Measurements from ENCODE around the gene ALDH3B1.

Gene ALDH3B1

GRCh38 chr11:67999201-67999629, 10.9 kb upstream of the ALDH3B1 start:
- TF ChIP-seq, protein P1, sequence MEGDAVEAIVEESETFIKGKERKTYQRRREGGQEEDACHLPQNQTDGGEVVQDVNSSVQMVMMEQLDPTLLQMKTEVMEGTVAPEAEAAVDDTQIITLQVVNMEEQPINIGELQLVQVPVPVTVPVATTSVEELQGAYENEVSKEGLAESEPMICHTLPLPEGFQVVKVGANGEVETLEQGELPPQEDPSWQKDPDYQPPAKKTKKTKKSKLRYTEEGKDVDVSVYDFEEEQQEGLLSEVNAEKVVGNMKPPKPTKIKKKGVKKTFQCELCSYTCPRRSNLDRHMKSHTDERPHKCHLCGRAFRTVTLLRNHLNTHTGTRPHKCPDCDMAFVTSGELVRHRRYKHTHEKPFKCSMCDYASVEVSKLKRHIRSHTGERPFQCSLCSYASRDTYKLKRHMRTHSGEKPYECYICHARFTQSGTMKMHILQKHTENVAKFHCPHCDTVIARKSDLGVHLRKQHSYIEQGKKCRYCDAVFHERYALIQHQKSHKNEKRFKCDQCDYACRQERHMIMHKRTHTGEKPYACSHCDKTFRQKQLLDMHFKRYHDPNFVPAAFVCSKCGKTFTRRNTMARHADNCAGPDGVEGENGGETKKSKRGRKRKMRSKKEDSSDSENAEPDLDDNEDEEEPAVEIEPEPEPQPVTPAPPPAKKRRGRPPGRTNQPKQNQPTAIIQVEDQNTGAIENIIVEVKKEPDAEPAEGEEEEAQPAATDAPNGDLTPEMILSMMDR (conservative IDR thresholded peaks at IDR 0.05) = no peak
- no peak overlapping the region for H3K27ac ChIP-seq

DNA sequence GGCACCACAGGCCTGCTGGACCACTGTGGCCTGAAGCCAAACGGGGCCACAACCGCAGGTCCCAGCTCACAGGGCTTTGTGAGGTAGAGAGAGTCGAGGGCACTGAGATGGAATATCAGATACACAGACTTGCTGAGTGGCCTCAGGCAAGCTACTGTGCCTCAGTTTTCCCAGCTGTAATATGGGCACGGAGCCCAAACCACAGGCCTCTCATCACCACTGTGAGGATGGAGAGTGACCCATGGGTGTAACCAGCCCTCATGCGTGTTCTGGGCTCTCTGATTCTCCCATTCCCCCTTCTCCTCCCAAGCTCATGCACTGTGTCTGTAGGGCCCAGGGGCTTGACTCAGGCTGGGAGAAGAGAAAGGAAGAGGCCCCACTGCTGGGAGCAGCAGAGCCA, 10.4 kb upstream of the ALDH3B1 start:
- TF ChIP-seq, protein P1 (conservative IDR thresholded peaks at IDR 0.05) = no peak
- H3K27ac ChIP-seq = no peak overlapping the region

- TF ChIP-seq, protein P1 (conservative IDR thresholded peaks at IDR 0.05) = no peak
- H3K27ac ChIP-seq = peak overlapping the region; percentile 82
Measured at GRCh38 chr11:68002575-68002937, 7.6 kb upstream of the ALDH3B1 start.

- peak overlapping the region; percentile 82 for H3K27ac ChIP-seq
- TF ChIP-seq, protein P1 (conservative IDR thresholded peaks at IDR 0.05) = no peak
Measured at GRCh38 chr11:68002938-68003845, 6.9 kb upstream of the ALDH3B1 start.

DNA sequence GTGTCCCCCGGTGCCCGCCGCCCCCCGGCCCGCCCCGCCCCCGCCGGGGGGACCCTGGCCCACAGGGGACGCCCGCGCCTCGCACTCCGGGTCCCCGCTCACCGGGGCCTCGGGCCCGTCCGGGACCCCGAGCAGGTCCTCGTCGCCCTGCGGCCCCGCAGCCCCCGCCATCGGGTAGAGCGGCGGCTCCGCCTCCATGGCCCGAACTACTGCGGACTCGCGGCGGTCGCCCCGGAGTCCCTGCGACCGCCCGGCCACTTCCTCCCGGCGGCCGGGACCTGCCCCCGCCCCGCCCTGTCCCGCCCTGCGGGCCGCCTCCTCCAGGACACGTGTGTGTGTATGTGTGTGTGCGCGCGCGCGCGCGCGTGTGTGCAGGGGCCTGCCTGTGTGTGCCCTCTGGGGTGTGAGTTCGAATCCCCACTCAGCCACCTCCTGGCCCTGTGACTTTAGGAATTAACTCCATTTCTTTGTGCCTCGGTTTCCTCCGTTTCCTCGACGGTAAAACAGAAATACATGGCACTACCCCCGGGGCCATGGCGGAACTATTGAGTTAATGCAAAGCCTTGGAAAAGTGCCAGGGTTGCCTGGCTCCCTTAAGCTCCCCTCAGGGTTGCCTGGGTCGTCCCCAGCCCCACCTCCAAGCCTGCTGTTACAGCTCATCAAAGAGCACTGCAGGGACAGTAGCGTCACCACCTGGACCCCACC, 6.1 kb upstream of the ALDH3B1 start, which contains the start of gene UNC93B1:
UNC93B1 (minus strand) TSS at position 252 of the 705 bp plus-strand sequence; CDS start at position 198, 54 bp downstream.
- TF ChIP-seq, protein P1 (conservative IDR thresholded peaks at IDR 0.05) = no peak

GRCh38 chr11:68004551-68005335, 5.4 kb upstream of the ALDH3B1 start:
- H3K27ac ChIP-seq = peak overlapping the region; percentile 82
- TF ChIP-seq, protein P1 (conservative IDR thresholded peaks at IDR 0.05) = no peak

More for the DNA sequence above, 6.1 kb upstream of the ALDH3B1 start, which contains the start of gene UNC93B1:
- H3K27ac ChIP-seq = peak within 1 kb of the TSS; percentile 82
